NCI-H510A treated with DMSO at 0.1 percent for 48 hours (cell line): Measurements from ENCODE around the gene LILRA5.
"Not testable (repeated sequence)": the region's sequence is repeated elsewhere in the genome, so short reads cannot be mapped to it uniquely, and the experiment has no call there.

Experiments used
- DNase-seq: peaks from one replicate; lab custom pipeline; 2025; lab: John Stamatoyannopoulos, UW

The LILRA5 gene

DNA sequence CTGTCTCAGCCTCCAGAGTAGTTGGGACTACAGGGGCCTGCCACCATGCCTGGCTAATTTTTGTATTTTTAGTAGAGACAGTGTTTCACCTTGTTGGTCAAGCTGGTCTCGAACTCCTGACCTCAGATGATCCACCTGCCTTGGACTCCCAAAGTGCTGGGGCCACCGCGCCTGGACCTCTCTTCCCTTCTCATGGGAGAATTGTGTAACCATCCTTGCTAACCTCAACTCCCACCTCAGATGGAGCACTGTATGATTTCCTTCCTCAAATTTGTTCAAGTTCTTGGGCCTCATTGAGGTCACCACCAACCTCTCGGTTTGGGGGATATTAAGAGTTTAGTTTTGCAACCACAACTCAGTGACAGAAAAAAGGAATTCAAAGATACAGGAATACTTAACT lies 10.7 kb downstream of the LILRA5 start:
- no peak for DNase-seq

DNA sequence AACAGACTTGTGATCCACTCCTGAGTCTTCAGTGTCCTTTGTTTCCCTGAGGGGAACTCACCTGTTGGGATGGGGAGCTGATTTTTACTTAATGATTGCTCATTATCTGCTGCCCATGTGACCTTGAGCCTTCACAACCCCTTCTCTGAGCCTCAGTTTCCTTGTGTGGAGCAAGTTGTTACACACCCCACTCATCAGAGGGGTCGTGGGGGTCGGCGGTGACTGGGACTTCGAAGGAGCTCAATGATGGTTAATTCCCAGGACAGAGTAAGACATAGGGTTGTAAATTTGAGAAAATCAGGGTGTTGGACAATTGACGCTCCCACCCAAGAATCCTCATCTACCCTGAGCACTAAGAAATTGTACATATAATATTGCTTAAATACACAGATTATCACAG lies 13.5 kb downstream of the LILRA5 start:
- no peak for DNase-seq

DNA sequence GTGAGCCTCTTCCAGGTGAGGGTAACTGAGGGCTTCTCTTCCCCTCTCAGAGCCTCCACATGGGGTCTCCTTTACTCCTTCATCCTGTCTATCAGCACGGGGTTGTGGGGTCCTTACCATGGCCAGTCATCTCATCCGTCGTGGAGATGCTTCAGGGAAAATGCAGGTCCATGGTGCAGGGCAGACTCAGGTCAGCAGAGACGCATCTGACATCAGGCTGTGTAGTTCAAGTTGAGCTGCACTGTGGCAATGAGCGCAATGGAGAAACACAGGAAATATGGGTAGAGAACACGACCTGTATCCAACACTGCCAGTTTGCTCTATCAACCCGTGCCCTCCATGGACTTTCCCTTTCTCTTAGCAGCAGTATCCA lies 13.9 kb downstream of the LILRA5 start:
- no peak for DNase-seq

DNA sequence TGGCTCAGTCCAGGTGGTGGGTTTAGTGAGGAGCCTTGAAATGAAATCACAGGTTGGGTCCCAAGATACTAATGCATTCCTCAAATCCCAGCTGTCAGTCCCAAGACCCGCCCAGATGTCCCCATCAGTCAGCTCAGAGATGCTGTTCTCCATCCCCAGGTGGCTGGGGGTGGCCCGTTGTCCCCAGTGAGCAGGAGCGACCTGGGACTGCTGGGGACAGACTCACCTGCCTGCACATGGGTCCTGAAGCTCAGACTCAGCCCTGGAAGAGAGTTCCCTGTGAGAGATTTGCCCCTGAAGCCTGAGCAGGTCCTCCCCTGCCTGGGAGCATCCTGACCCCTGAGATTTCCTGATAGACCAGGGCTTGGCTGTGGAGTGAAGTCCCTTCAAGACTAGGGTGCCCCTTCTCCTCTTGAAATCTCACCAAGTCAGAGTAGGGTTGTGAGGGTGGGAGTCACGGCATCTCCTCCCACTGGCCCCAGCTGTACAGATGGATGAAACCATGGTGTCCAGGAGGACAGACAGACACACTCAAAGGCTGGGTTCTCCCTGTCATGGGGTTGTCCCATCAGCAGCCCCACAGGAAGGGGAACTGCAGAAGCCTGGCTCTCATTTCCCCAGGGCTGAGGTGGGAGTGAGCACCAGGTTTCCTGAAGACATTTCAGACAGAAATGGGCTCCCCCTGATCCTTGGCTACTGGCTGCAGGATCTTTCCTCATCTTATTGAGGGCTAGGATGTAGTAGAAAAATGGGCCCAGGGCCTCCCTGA lies 14.4 kb downstream of the LILRA5 start:
- DNase-seq, result no peak

DNA sequence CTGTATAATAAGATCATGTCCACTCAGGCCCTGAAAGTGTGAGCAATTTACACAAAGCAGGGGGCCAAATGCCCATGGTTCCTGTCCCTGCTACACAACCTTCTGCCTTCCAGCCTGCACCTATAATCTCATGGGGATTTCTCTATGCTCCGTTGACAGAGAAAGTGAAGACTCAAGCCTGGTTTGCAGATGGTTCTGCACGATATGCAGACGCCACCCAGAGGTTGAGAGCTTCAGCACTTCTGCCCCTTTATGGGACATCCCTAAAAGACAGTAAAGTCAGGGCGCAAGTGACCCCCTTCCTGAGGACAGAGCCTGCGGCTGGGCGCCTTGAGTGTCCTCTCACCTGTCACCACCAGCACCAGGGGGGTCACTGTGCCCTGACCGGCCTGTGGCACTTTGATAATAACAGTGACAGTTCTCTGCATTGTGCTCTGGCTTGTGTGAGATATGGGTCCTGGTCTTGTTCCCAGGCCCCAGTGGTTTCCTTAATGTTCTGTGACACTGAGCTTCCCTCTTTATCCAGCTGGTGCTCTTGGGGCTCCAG lies 15.1 kb downstream of the LILRA5 start:
- no peak for DNase-seq

DNA sequence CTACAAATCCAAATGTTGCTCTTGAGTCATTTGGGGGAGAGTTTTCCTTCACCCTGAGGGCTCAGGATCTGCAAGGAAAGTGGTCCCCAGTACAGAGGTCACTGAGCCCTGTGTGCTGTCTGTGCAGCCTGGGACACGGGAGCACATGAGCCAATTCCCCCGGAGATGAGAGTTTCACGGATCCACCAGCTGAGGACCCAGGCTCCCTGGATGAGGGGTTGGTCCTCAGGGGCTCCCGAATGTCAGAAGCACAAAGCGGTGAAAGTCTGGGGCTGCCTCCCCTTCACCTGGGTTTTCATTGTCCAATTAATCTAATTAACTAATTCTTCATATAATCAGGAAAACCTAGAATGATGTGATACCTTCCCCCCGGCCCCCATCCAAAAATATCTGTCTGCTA lies 18.4 kb downstream of the LILRA5 start:
- DNase-seq, result no peak

DNA sequence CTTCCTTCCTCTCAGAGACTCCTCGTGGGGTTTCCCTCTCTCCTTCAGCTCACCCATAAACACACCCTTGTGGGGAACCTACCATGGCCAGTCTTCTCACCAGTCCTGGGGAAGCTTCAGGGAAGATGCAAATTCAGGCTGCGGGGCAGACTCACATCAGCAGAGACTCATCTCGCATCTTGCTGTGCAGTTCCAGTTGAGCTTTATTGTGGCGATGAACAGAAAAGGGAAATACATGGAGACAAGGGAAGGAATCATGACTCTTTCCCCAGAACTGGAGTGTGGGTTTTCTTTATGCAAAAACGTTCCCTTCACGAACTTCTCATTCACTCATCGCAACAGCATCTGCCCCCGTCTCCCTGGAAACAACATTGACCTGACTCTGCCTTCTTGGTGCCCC lies 23.8 kb downstream of the LILRA5 start:
- DNase-seq, result not testable (repeated sequence)

DNA sequence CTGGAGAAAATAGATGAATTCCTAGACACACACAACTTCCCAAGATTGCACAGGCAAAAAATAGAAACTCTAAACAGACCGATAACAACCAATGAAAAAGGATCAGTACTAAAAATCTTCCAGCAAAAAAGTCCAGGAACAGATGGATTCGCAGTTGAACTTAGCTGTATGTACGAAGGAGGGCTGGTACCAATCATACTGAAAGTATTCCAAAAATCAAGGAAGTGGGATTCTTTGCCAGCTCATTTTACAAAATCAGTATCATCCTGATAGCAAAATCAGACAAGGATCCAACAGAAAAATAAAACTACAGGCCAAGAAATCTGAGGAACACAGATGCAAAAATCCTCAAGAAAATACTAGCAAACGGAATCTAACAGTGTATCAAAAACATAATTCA lies 25.5 kb downstream of the LILRA5 start:
- no peak for DNase-seq

DNA sequence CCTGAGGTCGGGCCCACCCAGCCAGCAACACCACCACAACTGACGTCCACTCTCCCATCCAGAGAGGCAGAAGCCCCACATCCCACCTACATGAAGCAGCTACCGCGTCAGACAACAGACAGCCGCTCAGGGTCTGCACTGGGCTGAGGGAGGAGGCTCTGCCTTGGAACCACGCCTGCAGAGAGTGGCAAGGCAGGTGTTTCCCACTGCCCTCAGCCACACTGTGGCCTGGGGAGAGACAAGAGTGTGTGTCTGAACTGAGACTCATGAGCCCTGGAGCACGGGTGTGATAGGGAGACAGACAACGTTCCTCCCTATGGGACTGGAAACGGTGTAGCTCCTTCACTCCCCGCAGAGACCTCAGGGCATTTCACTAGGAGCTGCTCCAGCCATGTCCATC lies 26.7 kb downstream of the LILRA5 start:
- DNase-seq, result not testable (repeated sequence)

DNA sequence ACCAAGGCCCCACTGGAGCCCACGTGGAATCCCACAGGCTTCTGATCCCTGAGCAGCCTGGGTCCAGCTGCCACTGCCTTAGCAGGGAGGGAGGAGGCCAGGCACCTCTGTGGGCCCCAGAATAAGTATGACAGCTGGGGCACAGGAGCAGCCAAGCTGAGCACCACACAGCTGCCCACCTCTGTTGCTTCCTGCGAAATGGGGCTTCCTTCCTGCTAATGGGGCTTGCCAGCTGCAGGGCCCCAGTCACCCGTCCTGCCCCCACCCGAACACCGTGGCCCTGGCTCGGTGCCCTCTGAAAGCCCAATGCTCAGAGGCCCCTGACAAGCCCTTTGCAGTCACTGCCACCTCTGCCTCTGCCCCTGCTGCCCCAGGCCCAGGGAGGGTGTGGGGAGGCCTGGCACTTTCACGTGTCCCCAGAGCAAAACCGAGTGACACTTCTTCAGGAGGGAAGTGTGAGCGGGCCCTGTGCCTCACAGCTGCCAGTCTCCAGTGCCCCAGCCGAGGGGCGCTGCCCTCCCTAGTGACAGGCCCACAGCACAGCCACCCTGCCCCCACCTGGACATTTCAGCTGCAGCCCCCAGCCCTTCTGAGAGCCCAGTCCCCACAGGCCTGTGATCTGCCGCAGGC lies 27.4 kb downstream of the LILRA5 start:
- DNase-seq, result not testable (repeated sequence)

DNA sequence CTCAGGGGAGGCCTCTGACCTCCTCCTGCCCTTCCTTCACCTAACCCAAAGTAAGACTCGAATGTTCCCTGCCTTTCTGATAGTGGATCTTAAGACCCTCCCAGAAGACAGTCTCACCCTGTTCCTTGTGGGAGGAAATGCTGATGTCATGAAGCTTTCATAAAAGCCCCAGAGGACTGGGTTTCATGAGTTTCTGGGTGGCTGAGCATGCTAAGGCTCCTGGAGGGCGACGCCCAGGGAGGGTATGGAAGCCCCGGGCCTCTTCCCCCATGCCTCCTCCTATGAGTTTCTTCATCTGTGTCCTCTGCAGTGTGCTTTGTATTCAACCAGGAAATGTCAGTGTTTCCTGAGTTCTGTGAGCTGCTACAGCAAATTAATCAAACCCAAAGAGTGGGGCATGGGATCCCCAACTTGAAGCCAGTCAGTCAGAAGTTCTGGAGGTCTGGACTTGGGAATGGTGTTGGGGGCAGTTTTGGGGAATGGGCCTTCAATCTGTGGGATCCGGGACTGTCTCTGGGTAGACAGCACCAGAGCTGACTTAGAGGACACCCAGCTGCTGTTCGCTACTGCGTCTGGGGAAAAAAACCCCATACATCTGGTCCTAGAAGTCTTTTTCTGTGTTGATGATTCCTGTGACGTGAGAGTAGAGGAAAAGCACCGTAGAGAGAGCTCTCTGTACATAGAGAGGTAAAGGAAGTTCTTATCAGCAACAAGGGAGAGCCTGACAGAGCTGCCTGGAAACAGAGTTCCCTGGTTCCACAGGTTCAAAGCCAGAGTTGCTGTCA lies 30.1 kb downstream of the LILRA5 start:
- no peak for DNase-seq

DNA sequence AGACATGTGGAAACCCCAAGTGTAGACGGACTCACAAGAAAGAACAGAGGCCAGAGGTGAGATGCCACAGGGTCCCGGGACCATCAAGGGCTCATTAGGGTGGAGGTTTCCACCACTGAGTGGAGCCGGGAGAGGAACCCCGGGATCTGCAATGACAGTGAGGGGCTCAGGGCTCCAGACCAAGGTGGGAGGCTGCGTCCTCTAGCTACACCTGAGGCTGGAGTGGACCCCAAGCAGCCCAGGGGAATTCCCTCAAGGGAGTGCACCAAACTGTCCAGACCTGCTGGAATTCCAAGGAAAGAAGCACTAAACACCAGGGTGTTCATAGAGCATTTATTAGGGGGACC lies 31.3 kb downstream of the LILRA5 start:
- DNase-seq, result not testable (repeated sequence)

DNA sequence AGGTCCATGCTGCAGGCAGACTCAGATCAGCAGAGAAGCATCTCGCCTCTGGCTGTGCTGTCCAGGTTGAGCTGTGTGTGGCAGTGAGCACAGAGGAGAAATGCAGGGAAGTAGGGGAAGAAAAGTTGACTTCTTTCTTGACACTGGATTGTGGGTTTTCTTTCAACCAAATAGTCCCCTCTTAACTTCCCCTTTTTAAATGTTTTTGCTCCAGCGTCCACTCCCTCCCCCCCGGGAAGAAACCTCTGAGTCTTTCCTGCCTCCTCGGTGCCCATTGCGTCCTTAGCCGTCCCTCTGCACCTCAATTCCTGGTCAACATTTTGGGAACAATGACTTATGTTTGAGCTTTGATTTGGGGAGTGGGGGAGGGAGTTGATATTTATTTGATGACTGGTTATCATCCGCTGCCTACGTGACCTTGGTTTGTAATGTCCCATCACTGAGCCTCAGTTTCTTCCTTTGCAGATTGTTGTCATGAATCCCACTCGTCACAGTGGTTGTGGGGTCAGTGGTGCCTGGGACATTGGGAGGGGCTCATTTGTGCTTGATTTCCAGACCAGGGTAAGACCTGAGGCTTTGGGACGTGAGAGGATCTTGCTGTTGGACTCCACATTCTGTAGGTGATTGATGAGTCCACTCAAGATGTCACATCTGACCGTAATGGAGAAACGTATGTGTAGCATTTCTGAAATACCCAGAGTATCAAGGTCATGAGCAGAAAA lies 31.8 kb downstream of the LILRA5 start, which contains the start of gene LILRB2:
LILRB2 (minus strand) TSS at position 104 of the 722 bp plus-strand sequence. CDS start 614 bp downstream, outside the sequence.
- DNase-seq, result no peak

DNA sequence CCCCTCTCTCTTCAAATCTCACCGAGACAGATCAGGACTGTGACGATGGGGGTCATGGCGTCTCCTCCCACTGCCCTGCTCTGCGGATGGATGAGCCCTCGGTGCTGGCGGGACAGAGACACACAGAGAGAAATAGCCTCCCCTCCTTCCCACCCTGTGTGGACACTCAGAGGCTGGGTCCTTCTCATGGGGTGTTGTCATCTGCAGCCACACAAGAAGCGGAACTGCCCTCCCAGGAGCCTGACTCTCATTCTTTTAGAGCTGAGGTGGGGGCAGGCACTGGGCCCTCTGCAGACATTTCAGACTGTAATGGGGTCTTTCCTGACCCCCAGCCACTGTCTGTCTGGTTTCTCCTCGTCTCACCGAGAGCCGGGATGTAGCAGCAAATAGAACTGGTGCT lies 32.5 kb downstream of the LILRA5 start:
- not testable (repeated sequence) for DNase-seq

DNA sequence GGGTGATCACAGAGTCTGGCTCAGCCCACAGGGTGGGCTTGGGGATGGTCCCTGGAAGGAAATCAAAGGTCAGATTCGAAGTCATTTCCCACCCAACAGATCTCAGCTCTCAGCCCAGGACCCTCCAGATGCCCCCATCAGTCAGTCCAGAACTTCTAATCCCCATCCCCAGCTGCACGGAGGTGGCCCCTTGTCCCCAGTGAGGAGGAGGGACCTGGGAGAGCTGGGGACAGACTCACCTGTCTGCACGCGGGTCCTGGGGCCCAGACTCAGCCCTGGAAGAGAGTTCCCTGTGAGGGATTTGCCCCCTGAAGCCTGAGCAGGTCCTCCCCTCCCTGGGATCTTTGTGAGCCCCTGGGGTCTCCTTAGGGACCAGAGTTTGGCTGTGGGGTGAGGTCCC lies 32.9 kb downstream of the LILRA5 start:
- not testable (repeated sequence) for DNase-seq

DNA sequence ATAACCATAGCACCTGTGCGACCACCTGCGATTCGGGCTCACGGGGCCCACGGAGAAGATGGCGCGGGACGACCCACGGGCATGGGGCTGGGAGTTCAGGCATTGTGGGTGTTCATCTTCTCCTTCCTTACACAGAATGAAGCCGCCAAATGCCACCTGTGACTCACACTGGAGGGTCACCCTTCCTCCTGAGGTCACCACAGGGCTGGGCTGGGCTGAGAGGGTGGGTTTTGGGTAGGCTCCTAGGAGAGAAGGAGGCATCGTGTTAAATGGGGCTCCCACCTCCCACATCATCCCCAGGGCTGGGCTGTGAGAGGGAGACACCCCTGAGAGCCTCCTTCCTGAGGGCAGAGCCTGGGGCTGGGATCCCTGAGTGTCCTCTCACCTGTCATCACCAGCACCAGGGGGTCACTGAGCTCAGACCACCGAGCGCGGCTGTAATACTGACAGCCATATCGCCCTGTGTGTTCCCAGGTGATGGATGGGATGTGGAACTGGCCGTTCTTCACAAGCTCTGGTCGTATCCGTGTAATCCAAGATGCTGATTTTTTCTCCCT lies 33.5 kb downstream of the LILRA5 start:
- DNase-seq, result no peak

DNA sequence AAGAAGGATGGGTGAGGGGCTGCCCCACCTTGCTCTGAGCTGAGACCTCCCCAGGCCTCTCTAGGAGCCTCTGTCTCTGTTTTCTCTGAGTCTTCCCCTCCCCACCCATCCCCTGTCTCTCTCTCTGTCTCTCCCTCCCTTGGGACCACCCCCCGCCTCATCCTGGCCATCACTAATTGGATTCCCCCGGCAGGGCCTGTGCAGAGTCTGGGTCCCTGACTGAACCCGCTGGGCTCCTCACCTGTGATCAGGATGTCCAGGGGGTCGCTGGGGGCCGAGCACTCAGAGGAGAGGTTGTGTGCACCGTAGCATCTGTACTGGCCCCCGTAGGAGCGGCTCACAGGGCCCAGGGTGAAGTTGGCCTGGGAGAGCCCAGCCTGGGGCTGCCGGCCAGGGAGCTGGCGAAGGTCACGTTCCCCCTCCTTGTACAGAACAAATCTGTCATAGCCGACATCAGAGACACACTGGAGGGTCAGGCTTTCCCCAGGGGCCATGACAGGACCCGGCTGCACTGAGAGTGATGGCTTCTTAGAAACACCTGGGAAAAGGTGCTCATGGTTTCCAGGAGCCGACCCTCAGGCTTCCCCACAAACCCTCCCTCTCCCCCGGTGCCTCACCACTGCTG lies 34.3 kb downstream of the LILRA5 start:
- DNase-seq, result not testable (repeated sequence)

DNA sequence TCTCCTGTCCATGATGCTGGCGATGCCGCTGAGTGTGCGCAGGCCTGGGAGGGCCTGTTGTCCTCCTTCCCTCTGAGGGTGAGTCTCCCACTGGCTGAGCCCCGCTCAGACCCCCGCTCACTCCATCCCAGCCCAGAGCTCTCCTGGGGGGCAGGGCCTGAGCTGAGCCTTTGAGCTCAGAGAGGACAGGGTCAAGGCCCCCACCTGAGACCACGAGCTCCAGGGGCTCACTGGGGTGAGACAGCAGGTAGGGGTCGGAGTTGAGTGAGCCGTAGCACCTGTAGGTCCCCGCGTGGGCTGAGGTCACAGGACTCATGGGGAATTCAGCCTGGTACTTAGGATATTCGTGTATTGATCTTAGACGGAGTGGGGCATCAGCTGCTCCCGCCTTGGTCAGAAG lies 34.9 kb downstream of the LILRA5 start:
- not testable (repeated sequence) for DNase-seq

DNA sequence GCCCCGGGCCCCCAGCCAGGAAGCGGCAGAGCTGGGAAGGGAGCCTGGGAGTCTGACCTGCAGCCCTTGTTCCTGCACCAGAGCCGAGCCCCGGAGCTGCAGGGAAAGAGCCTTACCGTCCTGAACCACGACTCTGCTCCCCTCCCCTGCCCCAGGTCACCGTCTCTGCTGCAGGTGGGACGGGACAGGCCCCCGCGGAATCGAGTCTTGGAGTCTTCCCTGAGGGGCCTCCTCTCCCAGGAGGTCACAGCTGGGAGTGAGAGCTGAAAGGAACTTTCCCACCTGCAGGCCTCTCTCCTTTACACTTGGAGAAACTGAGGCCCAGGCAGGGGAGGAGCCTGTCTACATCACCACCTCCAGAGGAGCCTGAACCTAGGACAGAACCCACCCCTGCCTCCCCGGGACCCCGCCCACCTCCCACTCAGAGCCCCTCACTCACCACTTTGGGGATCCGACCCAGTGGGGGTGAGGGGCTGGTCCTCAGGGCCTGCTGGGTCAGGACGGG lies 35.8 kb downstream of the LILRA5 start:
- DNase-seq, result not testable (repeated sequence)

DNA sequence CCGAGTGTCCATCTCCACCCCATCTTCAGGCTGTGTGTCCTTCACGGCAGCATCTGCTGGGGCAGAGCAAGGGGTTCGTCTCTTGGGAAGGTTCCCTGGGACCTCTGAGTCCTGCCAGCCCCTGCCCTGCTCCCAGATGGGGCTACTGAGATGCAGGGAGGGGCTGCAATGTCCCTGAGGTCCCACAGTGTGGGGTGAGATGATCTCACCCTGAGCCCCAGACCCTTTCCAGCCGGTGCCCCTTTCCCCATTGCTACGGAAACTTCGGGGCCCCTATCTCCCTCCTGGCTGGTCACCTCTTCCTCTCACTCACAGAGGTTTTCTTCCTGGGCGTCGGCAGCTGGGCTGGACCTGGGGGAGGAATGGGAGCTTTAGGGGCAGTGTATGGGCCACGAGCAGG lies 37.0 kb downstream of the LILRA5 start:
- DNase-seq, result no peak

DNA sequence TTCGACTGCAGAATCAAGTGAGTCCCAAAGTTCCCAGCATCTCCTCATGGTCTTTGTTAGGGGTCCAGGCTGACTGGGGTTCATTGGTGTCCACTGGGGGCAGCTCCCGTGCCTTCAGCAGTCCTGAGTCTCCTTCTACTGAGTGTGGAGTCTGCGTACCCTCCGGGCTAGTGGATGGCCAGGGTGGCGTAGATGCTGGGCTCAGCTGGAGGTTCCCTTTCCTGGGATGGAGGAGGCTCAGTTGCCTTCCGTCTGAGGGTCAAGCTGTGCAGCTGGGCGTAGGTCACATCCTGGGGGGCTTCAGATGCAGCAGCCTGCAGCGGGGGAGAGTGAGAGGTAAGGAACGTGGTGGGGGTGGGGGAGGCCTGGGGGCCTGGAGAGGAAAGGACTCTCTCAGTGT lies 38.5 kb downstream of the LILRA5 start:
- not testable (repeated sequence) for DNase-seq
